ENCODE data around the gene PCP4.

GRCh38 chr21:39874206-39874605 is 7.0 kb downstream of the PCP4 start:
- TF ChIP-seq CTCF (IDR thresholded peaks at IDR 0.05 in 2 of 3, conservative IDR thresholded peaks at IDR 0.05 in 1 of 3; ENCODE audit: control insufficient read depth in 2 of 3, extremely low read depth in 1 of 3, insufficient read depth in 1 of 3, low read depth in 3 of 3, low read length in 3 of 3) (no peak), MXI1 (IDR thresholded peaks at IDR 0.05; ENCODE audit: low read depth, low read length) (no peak), ATF3 (IDR thresholded peaks at IDR 0.05; ENCODE audit: borderline replicate concordance, extremely low read depth, low read depth, low read length) (no peak), CHD2 (IDR thresholded peaks at IDR 0.05; ENCODE audit: borderline replicate concordance, low read depth, low read length) (no peak)
